ENCODE measurements around the gene ANKRD13D. TPM values are rescaled to one million over a fixed set of nuclear protein-coding genes. Genes with fewer than 3 reads are reported as not detected.

Gene ANKRD13D
- total RNA-seq, 1 experiment from 2014 or later, result 79.6 TPM

GRCh38 chr11:67272327-67273259, 16.5 kb upstream of the ANKRD13D start:
- POLR2A ChIA-PET (ENCODE audit: unreplicated experiment), result no interaction called here
- no peak for TF ChIP-seq EZH2 (IDR thresholded peaks at IDR 0.05; ENCODE audit: low read depth)
- TF ChIP-seq CTCF (conservative IDR thresholded peaks at IDR 0.05), result no peak
- no peaks in the 10 kb centered on the region for H3K9me3 ChIP-seq (ENCODE audit: insufficient read depth, low read depth)
- CTCF ChIA-PET, result no interaction called here
- 0 out of 2 replicates have a peak, but pooled peaks cover 12% of the 10 kb centered on the region for H3K36me3 ChIP-seq (ENCODE audit: low read depth)
- H4K20me1 ChIP-seq (ENCODE audit: insufficient read depth), result peaks cover 93% of the 10 kb centered on the region
- H3F3A ChIP-seq (ENCODE audit: insufficient read depth, low read depth), result peaks cover 22% of the 10 kb centered on the region; the same call in 1 of the 2 replicates
- DNase-seq, result no peak
- H3K79me2 ChIP-seq (ENCODE audit: low read depth), result peaks cover 92% of the 10 kb centered on the region
- intact Hi-C loops (cut with micrococcal nuclease; ENCODE audit: unreplicated experiment), result no loop called here
- no peaks in the 10 kb centered on the region for H3K9me2 ChIP-seq (ENCODE audit: insufficient read depth)
- no TSS peak for BruUV-seq (replicated peaks)
- H3K4me1 ChIP-seq (replicated peaks; ENCODE audit: insufficient read depth), result peaks cover 12% of the 10 kb centered on the region
- H3K4me2 ChIP-seq, result no peak overlapping the region
- H3K4me3 ChIP-seq, result no peak overlapping the region
- no peak overlapping the region for H2AFZ ChIP-seq
- H3K27me3 ChIP-seq (ENCODE audit: insufficient read depth, low read depth), result no peaks in the 10 kb centered on the region
- H3K27ac ChIP-seq, result no peak overlapping the region

DNA sequence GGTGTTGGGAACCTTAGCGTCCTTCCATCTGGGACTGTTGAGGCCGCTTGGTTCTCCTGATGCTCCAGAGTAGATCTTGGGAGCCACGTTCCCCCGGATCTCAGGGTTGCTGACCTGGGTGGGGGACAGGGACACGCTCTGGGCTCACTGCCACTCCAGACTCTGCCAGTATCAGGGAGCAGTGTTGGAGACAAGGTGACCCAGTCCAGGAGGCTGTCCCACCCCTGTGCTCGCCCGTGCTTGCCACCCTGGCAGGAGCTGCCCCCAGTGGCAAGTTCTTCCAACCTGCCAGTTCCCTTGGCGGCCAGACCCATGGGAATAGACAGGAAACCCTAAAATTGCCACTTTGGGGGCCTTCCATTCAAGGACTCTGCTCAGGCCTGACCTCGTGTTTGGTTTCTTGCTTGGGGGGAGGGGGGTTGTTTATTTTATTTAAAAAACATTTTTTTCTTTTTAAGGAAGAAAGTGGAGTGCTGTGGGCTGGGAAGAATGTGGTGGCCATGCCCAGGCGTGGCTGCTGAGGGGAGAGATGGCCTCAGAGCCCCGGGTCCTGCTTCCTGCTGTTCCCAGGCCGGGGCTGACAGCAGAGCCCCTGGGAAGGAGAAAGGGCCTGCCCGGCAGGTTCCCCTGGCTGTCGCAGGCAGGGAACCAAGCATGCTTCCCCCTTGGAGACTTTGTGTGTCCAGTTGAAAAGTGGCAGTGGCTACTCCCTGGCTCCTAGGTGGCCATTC, 15.7 kb upstream of the ANKRD13D start:
- intact Hi-C loops (cut with micrococcal nuclease; ENCODE audit: unreplicated experiment), result no loop called here
- H3K9me3 ChIP-seq (ENCODE audit: insufficient read depth, low read depth), result no peaks in the 10 kb centered on the region
- ChIA-PET POLR2A (ENCODE audit: unreplicated experiment) (no interaction called here), CTCF (no interaction called here)
- TF ChIP-seq EZH2 (IDR thresholded peaks at IDR 0.05; ENCODE audit: low read depth) (no peak), CTCF (conservative IDR thresholded peaks at IDR 0.05) (no peak)
- no TSS peak for BruUV-seq (replicated peaks)
- no peak overlapping the region for H3K4me2 ChIP-seq
- no peak overlapping the region for H3K27ac ChIP-seq
- peaks cover 14% of the 10 kb centered on the region; the same call in 1 of the 2 replicates for H3F3A ChIP-seq (ENCODE audit: insufficient read depth, low read depth)
- H3K79me2 ChIP-seq (ENCODE audit: low read depth), result peaks cover 88% of the 10 kb centered on the region
- H4K20me1 ChIP-seq (ENCODE audit: insufficient read depth), result peaks cover 86% of the 10 kb centered on the region
- no peaks in the 10 kb centered on the region for H3K9me2 ChIP-seq (ENCODE audit: insufficient read depth)
- no peak overlapping the region for H3K4me3 ChIP-seq
- no peaks in the 10 kb centered on the region for H3K27me3 ChIP-seq (ENCODE audit: insufficient read depth, low read depth)
- H3K36me3 ChIP-seq (ENCODE audit: low read depth), result 0 out of 2 replicates have a peak, but pooled peaks cover 11% of the 10 kb centered on the region
- H3K4me1 ChIP-seq (replicated peaks; ENCODE audit: insufficient read depth), result peaks cover 4% of the 10 kb centered on the region
- no peak overlapping the region for H2AFZ ChIP-seq
- no peak for DNase-seq

GRCh38 chr11:67274768-67275605, 14.1 kb upstream of the ANKRD13D start:
- intact Hi-C loops (cut with micrococcal nuclease; ENCODE audit: unreplicated experiment), result no loop called here
- Histone ChIP-seq H2AFZ (no peak overlapping the region), H3K4me2 (no peak overlapping the region), H4K20me1 (ENCODE audit: insufficient read depth) (peaks cover 70% of the 10 kb centered on the region), H3K79me2 (ENCODE audit: low read depth) (peaks cover 72% of the 10 kb centered on the region), H3K9me2 (ENCODE audit: insufficient read depth) (no peaks in the 10 kb centered on the region), H3K27me3 (ENCODE audit: insufficient read depth, low read depth) (no peaks in the 10 kb centered on the region), H3K4me3 (no peak overlapping the region), H3K4me1 (replicated peaks; ENCODE audit: insufficient read depth) (no peaks in the 10 kb centered on the region), H3F3A (ENCODE audit: insufficient read depth, low read depth) (peaks cover 9% of the 10 kb centered on the region; the same call in 1 of the 2 replicates), H3K36me3 (ENCODE audit: low read depth) (0 out of 2 replicates have a peak, but pooled peaks cover 8% of the 10 kb centered on the region), H3K27ac (no peak overlapping the region), H3K9me3 (ENCODE audit: insufficient read depth, low read depth) (no peaks in the 10 kb centered on the region)
- POLR2A ChIA-PET (ENCODE audit: unreplicated experiment), result no interaction called here
- no TSS peak for BruUV-seq (replicated peaks)
- TF ChIP-seq CTCF (conservative IDR thresholded peaks at IDR 0.05) (no peak), EZH2 (IDR thresholded peaks at IDR 0.05; ENCODE audit: low read depth) (no peak)
- no peak for DNase-seq
- CTCF ChIA-PET, result no interaction called here

Measured in PC-9 (cell line).